ENCODE measurements around the gene FOXN1.

FOXN1 gene

DNA sequence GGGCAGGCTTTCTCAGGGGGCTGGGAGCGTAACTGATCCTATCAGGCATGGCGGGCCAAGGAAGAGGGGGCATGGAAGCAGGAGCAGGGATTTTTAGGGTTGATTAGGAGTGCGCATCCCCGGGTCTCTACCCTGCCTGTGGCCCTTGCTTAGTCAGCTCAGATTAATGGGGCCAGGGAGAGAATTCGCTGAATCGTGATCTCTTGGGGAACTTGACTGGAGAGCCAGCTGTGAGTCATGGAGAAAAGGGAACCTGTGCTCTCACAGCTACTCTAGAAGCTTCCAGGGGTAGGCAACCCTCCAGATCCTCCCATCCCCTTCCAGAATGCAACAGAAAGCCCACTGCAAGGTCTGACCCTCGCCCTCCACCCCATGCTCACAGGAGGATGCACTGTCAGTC is 3.6 kb downstream of the FOXN1 start:
- TF ChIP-seq MYC (IDR thresholded peaks at IDR 0.05; ENCODE audit: low read depth, low read length) (no peak), POLR2A (IDR thresholded peaks at IDR 0.05; ENCODE audit: extremely low read depth, insufficient read length) (no peak), MAX (IDR thresholded peaks at IDR 0.05; ENCODE audit: low read depth, low read length) (no peak)
- TF ChIP-seq, protein P1, sequence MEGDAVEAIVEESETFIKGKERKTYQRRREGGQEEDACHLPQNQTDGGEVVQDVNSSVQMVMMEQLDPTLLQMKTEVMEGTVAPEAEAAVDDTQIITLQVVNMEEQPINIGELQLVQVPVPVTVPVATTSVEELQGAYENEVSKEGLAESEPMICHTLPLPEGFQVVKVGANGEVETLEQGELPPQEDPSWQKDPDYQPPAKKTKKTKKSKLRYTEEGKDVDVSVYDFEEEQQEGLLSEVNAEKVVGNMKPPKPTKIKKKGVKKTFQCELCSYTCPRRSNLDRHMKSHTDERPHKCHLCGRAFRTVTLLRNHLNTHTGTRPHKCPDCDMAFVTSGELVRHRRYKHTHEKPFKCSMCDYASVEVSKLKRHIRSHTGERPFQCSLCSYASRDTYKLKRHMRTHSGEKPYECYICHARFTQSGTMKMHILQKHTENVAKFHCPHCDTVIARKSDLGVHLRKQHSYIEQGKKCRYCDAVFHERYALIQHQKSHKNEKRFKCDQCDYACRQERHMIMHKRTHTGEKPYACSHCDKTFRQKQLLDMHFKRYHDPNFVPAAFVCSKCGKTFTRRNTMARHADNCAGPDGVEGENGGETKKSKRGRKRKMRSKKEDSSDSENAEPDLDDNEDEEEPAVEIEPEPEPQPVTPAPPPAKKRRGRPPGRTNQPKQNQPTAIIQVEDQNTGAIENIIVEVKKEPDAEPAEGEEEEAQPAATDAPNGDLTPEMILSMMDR (IDR thresholded peaks at IDR 0.05; ENCODE audit: low read depth, low read length): no peak
- H3K4me3 ChIP-seq (ENCODE audit: low read depth, low read length): no peak overlapping the region
- peak; percentile 45 for DNase-seq (ENCODE audit: low read depth)

- no peak overlapping the region for H3K4me3 ChIP-seq (ENCODE audit: low read depth, low read length)
- TF ChIP-seq POLR2A (IDR thresholded peaks at IDR 0.05; ENCODE audit: extremely low read depth, insufficient read length) (no peak), MYC (IDR thresholded peaks at IDR 0.05; ENCODE audit: low read depth, low read length) (no peak), MAX (IDR thresholded peaks at IDR 0.05; ENCODE audit: low read depth, low read length) (no peak)
- TF ChIP-seq, protein P1 (IDR thresholded peaks at IDR 0.05; ENCODE audit: low read depth, low read length): no peak
- no peak for DNase-seq (ENCODE audit: low read depth)
These were observed 5.8 kb downstream of the FOXN1 start for GRCh38 chr17:28511858-28512461.

GRCh38 chr17:28513476-28513875 is 7.3 kb downstream of the FOXN1 start:
- H3K4me3 ChIP-seq (ENCODE audit: low read depth, low read length): no peak overlapping the region
- TF ChIP-seq MYC (IDR thresholded peaks at IDR 0.05; ENCODE audit: low read depth, low read length): no peak
- TF ChIP-seq POLR2A (IDR thresholded peaks at IDR 0.05; ENCODE audit: extremely low read depth, insufficient read length): no peak
- TF ChIP-seq MAX (IDR thresholded peaks at IDR 0.05; ENCODE audit: low read depth, low read length): no peak
- TF ChIP-seq, protein P1 (IDR thresholded peaks at IDR 0.05; ENCODE audit: low read depth, low read length): no peak
- DNase-seq (ENCODE audit: low read depth): no peak

- no peak for DNase-seq (ENCODE audit: low read depth)
- no peak for TF ChIP-seq MYC (IDR thresholded peaks at IDR 0.05; ENCODE audit: low read depth, low read length)
- TF ChIP-seq, protein P1 (IDR thresholded peaks at IDR 0.05; ENCODE audit: low read depth, low read length): no peak
- no peak for TF ChIP-seq MAX (IDR thresholded peaks at IDR 0.05; ENCODE audit: low read depth, low read length)
- no peak for TF ChIP-seq POLR2A (IDR thresholded peaks at IDR 0.05; ENCODE audit: extremely low read depth, insufficient read length)
- no peak overlapping the region for H3K4me3 ChIP-seq (ENCODE audit: low read depth, low read length)
These were observed 8.4 kb downstream of the FOXN1 start for GRCh38 chr17:28514561-28515002.

DNA sequence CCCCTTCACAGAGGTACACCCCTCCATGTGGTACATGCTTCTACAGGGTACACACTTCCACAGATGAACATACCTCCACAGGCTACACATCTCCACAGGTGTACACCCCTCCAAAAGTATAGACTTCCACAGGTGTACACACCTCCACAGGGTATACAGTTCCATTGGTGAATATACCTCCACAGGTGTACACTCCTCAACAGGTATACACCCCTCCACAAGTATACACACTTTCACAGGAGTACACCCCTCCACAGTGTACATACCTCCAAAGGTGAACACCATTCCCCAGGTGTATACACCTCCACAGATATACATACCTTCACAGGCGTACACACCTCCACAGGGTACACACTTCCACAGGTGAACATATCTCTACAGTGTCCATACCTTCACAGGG is 9.4 kb downstream of the FOXN1 start:
- TF ChIP-seq POLR2A (IDR thresholded peaks at IDR 0.05; ENCODE audit: extremely low read depth, insufficient read length) (no peak), MYC (IDR thresholded peaks at IDR 0.05; ENCODE audit: low read depth, low read length) (no peak), MAX (IDR thresholded peaks at IDR 0.05; ENCODE audit: low read depth, low read length) (no peak)
- TF ChIP-seq, protein P1 (IDR thresholded peaks at IDR 0.05; ENCODE audit: low read depth, low read length): no peak
- DNase-seq (ENCODE audit: low read depth): no peak
- H3K4me3 ChIP-seq (ENCODE audit: low read depth, low read length): no peak overlapping the region

Data from NB4 (cell line).